DMS 273 treated with DMSO at 0.1 percent for 48 hours (cell line): ENCODE measurements around the gene GARS1.

ENCODE experiments used
- DNase-seq: peaks from one replicate; lab custom pipeline; 2025; lab: John Stamatoyannopoulos, UW

Gene GARS1

DNA sequence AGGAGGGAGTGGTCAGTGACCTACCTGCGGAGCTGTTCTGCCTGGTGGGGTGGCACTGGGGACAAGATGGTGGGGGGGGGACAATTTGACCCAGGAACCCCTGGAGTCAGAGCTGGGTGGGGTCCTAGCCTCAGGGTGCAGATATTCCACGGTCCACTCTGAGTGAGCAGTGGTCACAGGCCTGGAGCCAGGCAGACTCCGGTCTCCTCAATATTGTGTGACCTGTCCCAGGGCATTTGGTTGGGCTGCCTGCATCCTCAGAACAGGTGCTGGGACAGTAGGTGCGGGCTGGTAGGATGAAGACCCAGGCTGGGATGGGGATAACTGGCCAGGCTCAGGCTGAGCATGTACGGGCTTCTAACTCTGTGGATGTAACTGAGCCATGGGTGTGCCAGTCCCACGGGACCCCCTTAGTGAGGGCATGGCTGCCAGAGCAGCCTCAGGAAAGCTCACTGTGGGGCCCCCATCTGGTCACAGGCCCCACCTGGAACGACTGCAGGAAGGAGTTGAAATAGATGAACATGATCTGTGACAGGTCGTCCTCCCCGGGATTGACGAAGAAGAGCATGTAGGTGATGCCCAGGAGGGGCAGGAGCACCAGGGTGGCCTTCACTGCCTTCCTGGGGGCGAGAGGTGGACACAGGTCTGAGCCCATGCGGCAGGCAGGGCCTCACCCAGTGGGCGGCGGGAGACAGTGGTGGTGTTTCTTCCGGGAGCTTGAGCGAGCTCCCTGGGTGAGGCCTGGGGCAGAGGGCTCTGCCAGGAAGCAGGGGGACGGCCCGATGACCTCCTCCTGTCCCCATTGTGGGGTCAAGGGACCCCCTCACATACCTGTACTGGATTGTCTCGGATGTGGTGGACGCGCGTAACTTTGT, 60.7 kb downstream of the GARS1 start:
- DNase-seq, result no peak

DNA sequence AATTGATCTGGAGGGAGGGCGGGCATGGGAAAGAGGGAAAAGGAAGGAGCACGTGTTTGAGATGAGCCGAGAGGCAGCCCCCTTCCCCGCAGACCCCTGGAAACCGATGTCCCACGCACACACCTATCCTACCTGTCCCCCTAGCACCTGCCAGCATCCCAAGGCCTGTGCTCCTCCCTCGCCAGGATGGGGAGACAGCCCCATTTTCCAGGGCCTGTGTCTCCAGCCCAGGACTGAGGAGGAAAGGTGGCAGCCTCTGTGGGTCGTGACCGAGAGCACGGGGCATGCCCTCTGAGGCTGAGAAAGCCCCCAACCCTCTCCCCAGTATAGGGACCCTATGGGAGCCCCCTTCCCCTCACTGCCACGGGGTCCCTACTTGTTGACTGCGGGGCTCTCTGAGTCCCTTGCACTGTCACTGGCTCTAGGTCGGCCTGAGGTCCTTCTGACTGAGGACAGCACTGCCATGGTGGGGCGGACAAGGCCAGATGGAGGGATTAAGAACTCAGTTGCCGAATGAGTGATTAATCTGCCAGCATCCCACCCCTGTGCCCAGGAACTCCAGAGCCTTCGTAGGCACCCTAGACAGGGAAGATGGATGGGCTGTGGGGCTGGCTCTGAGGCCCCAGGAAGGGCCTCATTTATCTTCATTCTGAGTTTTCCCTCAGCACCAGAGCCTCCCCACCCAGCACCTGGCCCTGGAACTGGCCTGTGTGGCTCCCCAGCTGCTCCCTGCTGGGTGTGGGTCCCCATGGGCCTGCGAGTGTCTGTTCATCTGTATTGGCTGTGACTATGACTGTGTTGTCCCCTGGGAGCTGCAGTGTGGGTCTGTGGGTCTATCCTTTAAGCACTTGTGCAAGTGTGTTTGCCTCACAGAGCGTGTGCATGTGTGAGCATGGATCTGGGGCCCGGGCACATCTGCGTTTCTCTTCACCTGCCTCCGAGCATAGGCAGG, 61.6 kb downstream of the GARS1 start:
- DNase-seq, result no peak

DNA sequence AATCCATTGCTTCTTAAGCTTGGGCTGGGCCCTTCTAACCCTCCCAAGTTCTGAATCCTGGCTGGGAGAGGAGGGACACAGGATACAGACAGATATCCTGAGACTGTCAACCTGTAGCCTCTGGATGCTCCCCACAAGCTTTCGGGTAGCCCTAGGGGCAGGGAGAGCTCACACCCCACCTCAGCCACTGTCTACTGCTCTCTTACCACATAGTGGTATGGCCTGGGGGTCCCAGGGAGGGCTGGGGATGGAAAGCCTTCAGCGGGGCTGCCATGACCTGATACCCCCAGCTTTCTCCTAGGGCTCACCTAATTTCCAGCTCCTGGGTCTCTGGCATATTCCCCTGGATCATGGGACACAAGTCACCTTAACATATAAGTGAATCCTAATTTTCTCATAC, 62.5 kb downstream of the GARS1 start:
- no peak for DNase-seq

DNA sequence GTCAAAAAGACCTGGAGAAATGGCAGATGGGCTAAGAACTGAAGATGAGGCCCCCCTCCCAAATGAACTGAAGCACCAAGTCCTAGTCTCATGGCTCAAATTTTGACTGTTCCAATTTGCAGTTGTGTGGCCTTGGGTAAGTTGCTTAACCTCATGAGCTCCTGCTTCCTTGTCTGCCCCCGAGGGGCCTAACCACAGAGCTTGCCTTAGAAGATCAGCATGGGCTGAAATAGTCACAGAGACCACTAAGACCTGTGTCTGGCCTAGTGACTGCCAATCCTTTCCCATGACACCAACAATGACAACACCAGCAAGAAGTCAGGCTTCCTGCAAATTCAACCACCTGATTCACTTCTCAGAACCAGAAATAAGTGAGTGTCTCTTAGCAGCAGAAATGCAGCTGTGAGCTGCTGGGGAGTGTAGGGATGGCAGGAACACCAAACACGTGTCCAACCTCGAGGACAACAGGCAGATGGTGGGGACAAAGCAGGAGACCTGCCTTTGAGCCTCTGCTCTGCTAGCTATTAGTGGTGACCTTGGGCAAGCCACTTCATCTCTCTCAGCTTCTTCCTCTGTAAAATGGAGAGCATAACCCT, 63.9 kb downstream of the GARS1 start:
- no peak for DNase-seq

DNA sequence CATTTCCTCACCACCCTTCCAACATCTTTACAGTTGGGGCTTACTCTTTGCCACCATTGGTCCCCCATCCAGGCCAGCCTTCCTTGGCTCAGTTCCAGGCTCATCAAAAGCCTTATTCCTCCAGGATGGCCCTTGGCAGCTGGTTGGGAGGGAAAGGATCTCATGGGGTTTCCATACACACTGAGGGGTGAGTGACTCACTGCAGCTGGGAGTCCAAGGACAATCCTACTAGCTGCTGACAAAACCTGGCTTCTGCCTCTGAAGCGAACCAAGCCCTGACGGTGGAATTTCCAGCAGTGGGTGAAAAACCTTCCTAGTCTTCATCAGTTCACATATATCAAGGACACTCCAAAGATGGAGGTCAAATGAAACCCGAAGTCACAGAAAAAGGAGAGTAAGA, 64.6 kb downstream of the GARS1 start:
- DNase-seq, result peak; percentile 91

DNA sequence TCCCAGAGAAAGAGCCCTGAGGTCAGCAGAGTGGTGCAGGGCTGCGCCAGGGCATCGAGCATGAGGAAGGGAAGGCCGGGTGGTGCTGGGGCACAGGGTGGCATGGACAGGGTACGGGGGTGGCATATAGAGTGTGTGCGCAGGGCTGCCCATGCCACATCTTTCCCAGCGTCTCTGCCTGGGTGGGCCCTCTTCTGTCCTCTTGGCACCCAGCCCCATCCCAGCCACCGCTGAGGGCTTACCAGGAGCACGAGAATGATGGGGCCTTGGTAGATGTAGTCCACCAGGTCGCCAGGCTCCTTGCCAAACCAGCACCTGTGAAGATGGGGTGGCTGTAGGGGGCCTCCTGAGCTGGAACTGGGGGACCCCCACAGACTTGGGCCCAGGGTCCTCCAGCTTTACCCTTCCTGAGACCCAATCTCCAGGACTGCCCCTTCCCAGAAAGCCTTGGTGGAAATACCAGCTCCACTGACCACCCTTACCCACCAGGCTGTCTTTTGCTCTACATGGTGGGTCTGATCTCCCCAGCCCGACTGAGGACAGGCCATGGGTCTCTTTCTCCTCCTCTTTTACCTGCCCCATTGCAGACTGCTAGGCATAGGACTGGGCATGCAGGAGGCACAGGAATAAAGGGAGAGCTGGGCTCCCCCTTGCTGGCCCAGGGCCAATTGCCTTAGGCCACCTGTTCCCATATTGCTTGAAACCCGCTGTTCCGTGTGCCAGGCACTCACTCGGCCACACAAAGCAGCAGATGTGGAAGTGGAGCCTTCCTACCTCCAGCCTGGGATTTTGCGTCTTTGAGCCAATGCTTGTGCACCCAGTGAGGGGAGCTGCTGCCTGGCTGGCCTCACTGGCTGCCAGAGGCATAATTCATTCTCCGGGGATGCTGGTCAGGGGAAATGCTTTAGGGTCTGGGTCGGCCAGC, 65.9 kb downstream of the GARS1 start:
- peak; percentile 97 for DNase-seq

DNA sequence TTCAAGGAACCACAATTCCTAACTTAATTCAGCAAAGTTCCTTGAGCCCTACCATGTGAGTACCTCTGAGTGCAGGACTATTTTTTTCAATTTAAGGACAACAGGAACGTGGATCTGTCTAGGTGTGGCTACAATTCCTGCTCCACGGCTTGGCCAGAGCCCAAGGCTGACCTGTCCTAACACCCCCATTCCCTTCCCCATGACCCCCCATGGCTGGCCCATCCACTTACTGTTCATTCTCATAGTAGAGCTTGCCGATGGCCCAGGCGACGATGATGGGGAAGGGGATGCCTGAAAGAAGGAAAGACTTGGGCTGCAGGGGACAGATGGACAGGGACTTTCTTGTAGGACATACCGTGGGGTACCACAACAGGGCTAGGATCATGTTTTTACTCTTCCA, 67.2 kb downstream of the GARS1 start:
- no peak for DNase-seq

DNA sequence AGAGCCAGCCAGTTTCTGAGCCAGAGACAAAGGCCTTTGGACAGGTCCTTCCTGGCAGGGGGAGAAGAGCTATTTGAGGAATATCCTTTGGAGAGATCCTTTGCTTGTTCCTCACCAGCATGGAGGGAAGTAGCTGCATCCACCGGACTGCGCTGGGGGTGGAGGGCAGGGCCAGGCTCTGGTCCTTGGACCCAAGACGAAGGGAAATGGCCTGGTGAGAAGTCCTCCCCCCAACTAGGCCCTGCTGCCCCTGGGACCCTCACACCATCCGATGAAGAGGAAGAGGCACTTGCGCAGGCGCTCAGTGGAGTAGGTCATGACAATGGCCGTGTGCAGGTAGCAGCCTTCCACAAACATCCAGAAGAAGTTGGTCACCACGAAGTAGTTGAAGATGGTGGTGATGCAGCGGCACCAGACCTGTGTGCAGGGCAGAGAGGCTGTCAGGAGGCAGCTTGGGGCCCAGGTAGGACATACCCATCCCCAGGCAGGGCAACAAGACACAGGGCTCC, 67.8 kb downstream of the GARS1 start:
- DNase-seq, result no peak

DNA sequence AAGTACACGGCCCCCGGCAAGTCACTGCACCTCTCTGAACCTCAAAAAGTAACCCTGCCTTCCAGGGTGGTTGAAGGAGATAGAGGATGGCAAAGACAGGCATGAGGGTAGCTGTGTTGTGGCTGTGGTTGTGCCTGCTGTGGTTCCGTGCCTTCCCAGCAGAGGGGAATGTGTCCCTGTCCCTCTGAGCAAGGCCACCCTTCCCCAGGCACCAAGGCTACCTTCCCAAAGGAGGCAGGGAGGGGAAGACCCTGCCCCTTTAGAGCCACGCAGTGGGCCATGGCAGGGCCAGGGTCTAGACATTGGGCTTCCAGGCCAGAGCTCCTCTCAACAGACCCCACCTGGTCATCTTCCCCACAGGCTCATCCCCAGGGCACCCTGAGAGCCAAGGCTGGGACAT, 68.7 kb downstream of the GARS1 start:
- DNase-seq, result no peak

DNA sequence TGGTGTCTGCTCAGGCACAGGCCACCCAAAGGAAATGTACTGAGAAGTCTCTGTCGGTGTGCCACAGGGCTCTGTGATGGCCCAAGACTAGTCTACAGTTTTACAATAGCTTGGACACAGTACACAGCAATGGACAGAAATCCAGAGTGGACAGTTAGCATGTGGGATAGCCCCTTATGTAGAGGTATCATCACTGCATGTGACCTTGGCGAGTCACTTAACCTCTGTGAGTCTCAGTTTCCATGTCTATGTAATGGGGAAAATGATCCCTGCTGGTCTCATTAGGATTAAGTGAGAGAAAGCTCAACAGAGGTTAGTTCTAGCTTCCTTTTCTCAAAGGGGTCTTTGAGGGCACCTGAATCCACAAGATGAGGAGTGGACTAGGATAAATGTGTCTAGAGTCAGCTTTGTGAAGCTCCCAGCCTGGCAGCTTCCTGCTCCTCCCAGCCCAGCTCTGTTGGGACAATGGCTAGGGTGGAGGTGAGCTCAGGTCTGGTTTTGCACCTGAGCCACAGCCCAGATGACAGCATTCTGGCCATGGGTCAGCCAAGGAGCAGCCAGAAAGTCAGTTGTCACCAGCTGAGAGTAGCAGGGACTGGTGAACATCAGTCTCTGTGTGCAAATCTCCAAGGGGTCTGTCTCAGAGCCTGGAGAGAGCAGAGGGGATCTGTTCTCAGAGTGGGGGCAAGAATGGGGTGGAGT, 69.7 kb downstream of the GARS1 start:
- no peak for DNase-seq

DNA sequence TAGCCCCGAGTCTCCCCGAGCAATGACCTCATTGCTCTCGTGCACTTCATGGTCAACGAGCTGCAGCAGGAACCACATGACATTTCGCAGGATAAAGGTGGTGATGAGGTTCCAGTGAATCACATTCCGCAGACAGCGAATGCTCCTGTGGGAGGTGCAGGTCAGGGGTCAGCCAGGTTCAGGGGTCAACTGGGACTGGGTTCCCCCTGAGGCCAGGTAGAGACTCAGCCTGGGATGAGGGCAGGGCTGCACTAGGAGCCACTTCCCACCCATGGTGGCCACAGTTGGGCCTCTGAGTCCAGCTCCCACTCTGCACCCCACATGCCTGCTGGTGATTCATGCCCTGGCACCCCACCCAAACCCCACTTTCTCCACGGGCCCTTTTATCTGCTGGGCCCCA, 70.4 kb downstream of the GARS1 start:
- DNase-seq, result no peak

DNA sequence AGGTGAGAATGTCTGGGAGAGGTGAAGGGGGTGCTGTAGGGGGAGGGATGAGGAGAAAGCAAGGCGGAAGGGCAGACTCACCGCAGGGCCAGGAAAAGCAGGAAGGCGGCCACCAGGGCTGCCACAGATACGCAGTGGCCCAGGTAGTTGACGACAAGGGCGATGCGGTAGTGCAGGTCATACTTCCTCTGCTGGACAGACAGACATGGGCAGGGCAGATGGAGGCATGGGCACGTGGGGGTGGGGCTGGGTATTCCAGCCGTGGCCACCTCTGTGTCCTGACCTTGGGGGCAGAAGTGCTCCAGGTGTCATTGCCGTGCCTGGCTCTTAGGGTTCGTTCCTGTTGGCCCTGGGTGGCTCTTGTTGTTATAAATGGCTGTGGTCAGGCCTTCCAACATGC, 70.8 kb downstream of the GARS1 start:
- no peak for DNase-seq

DNA sequence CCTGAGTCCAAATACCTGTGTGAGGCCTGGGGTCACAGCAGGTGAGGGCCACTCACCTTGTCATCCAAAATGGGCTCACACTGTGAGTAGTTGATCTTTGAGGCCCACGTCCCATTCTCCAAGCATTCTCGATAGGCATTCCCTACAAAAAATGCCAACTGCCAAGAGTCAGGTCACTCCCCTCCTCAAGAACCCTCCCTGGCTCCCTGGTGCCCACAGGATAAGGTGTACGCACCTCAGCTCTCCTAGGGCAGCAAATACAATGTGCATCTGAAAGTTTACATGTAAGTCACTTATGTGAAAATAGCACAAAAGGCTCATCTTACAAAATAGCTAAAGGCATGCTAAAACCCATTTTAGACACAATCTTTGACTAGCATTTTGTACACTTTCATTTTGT, 72.5 kb downstream of the GARS1 start:
- no peak for DNase-seq

DNA sequence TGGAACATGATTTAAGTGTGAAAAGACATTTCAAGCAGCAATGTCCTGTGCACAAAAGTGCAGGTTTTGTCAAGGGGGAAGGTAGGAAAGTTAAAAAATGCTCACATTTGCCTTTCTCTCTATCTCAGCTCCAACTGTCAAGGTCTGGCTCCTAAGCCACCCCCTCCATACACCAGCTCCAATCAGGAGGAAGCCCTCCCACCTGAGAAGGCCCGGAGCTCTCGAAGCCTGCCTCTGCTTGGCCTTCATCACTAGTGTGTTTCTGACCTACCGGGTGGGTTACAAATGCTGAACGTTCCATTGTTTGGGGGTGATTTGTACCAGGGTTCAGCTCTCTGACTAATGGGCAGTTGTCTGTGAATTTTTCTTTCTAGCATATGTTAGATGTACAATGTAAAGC, 73.4 kb downstream of the GARS1 start:
- no peak for DNase-seq

DNA sequence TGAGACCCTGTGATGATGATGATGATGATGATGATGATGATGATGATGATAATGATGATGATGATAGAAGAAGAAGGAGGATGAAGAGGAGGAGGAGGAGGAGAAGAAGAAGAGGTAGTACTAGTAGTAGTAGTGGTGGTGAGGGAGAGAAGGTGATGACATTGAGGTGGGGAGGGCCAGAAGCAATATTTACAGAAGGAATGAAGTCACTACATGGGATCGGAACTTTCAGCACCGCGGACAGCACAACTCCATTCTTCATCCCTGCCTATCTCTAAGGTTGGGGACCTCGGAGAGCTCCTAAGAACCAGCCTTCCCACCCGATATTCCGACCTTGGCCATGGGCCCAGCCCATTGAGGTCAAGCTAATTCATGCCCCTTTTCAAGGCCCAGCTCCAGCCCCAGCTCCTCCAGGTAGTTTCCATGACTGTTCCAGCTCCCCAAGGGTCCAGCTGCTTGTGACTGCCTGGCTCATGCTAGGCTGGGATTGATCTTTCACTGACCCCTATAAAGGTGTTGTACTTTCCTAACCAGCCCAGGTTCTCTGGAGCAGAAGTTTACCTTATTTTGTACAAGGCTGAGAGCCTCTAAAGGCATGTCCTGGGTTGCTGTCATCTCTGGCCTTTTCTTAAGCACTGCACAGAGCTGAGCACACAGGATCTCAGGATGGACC, 77.3 kb downstream of the GARS1 start:
- peak; percentile 25 for DNase-seq

DNA sequence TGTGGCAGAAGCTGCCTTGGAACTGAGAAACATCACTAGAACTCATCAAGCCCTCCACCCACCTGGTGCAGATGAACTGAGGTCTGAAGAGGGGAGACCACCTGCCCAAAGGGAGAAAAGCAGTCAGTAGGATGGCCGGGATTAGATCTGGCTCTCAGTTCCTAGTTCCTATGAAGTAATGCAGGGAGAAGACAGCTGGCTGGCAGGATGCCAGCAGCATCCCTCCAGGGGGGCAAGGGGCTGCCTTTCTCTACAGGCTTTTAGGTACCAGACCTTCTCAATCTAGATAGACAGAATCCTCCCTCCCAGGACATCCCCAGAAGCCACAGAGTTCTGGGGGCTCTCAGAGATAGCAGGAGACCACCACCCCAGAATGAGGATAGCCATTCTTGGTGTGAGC, 79.7 kb downstream of the GARS1 start:
- no peak for DNase-seq

DNA sequence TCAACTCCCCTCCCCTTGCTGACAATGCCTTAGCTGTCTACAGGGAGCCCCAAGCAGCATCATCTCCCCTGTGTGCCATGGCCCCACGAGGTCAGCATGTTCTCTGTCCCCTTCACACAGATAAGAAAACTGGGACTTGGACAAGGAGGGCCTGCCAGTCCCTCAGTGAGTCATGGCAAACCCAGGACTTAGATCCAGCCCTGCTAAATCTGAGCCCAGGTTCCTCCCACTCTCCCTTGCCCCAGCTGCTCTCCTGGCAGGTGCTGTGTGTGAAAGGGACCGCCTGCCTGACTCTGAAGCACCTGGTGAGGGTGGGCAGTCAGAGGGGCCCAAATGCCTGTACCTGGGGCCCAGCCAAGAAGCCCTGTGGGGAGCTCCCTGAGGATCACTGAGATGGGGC, 80.2 kb downstream of the GARS1 start:
- no peak for DNase-seq

DNA sequence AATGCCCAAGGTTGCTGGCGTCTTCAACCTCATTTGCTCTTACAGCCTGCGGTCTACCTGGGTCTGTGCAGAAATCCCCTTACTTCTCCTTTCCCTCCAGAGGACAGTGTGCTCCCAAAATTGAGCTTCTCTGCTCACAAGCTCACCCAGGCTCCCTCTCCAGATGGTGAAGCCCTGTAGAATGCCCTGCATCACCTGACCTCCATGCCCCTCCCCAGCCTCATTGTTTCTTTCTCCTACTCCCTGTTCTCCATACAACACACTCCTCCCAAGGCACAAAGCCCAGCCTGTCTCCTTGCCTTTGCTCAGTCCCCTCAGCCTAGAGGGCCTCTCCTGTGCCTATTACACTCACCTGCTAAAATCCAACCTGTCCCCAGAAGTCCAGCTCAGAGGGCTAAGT, 84.1 kb downstream of the GARS1 start:
- no peak for DNase-seq

DNA sequence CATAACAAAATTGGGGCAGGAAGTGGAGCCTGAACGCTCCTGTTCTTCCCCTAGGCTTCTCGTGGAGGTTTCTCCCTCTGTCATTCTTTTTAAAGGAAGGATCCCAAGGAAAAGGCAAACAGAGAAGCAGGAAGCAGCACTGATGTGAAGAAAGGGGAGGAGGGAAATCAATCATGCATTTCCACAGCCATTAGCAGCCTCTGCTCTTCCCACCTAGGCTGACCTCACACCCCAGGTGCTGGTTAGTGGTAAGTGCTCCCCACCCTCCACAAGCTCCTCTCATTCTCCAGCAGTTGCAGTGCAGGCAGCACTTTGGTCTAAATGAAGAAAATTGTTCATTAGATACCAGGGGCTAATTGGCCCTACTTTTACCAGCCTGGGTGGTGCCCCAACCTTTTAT, 85.0 kb downstream of the GARS1 start:
- DNase-seq, result no peak

DNA sequence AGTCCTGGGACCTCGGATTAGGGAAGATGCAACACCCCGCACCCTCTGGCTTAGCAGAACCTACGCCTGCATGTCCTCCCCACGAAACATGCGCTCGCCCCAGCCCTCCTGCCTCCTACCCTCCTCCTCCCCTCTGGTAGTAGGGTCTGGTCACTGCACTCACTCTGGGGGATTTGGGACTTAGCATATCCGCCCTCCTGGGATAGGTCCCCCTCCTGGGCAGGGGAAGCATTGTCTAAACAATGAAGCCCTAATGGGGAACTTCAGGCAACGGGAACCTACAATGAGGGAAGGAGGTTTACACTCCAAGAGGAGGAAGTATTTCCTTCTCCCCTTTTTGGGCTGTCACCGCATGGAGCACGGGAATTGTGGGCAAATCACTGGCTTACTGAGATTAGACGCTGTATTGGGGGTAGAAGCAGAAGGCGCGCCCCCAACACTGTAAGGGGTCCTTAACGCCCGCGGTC, 86.7 kb downstream of the GARS1 start:
- DNase-seq, result no peak
